ENCODE results near the gene C16orf54.
"Not testable (repeated sequence)": the region's sequence is repeated elsewhere in the genome, so short reads cannot be mapped to it uniquely, and the experiment has no call there.

The C16orf54 gene

DNA sequence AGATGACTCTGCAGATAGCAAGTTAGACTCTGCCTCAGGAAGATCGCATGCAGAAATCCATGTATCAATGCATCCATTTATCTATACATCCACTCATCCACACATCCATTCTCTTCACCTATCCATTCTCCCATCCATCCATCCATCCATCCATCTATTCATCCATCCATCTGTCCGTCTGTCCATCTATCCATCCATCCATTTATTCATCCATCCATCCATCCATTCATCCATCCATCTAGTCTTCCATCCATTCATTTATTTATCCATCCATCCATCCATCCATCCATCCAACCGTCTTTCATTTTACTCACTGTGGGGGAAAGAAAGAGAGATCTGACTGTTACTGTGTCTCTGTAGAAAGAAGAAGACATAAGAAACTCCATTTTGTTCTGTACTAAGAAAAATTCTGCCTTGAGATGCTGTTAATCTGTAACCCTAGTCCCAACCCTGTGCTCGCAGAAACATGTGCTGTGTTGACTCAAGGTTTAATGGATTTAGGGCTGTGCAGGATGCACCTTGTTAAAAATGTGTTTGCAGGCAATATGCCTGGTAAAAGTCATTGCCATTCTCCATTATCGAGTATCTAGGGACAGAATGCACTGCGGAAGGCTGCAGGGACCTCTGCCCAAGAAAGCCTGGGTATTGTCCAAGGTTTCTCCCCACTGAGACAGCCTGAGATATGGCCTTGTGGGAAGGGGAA is 5.7 kb downstream of the C16orf54 start:
- not testable (repeated sequence) for DNase-seq (ENCODE audit: low spot score)

DNA sequence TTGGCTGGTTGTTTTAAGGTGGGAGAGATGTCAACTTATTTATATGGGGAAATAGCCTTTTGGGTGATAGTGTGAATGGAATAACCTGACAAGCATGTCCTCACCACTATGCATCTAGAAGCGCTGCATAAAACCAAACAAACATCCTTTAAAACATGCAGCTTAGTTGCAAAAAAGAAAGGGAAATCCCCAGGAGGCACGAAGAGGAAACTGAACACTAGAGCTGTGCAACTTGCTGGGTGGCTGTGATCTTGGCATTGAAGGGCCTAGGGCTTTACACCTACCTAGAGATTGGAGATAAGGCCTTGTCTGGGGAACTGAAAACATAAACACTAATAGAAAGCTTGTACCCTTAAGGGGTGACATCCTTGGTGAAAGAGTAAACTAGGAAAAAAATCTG is 7.3 kb downstream of the C16orf54 start:
- no peak for DNase-seq (ENCODE audit: low spot score)

DNA sequence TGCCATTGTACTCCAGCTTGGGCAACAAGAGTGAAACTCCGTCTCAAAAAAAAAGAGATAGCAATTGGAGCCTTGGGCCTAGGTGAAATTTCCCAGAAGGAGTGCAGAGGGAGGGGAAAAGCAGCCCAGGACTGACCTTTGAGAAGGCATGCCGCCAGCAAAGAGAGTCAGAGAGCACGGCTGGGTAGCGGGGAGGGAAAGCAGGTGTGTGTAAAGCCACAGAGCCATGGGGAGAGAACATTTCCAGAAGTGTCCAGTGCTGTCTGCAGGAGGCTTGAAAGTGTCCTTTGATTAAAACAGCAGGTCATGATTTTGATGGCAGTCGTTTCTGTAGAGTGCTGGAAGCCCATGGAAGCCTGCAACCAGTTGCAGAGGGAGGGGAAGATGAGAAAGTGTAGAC is 8.1 kb downstream of the C16orf54 start:
- DNase-seq (ENCODE audit: low spot score): no peak

DNA sequence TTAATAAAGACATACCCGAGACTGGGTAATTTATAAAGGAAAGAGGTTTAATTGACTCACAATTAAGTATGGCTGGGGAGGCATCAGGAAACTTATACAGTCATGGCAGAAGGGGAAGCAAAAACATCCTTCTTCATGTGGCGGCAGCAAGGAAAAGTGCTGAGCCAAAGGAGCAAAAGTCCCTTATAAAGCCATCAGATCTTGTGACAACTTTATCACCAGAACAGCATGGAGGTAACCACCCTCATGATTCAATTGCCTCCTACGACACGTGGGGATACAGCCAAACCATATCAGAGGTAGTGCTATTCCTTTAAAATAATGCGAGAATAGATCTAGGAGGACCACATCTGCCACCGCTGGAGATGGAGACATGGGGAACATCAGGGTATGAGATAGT is 9.0 kb downstream of the C16orf54 start:
- DNase-seq (ENCODE audit: low spot score): no peak

DNA sequence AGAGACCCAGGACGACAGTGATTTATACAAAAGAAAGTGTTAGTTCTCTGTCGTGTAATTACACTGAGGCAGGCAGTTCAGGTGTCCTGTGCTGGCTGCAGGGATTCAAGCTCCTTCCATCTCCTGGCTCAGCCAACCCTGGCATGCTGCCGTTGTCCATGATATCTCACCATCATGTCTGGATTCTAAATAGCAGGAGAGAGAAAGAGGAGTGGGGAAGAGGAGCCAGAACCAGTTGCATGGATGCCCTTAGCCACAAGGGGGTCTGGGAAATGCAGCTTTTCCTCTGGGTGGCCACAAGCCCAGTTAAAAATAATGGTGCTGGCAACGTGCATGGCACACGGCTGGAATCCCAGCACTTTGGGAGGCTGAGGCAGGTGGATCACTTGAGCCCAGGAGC is 9.7 kb downstream of the C16orf54 start:
- no peak for DNase-seq (ENCODE audit: low spot score)

DNA sequence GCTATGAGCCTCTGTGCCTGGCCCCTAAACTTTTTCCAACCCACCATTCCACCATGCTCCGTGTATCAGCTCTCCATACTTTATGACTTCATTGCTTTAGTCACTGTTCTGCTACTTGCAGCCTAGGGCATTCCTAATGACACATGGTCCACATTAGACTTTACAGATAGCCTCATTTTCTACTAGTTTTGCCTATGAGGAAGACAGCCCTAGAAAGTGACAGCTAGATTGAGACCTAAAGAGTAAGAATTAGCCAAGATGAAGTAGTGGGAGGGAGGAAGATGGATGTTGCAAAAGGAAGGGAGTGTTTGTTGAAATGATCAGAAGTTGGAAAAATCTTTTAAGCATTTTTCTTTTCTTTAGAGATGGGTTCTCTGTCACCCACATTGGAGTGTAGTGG is 11.0 kb downstream of the C16orf54 start:
- no peak for DNase-seq (ENCODE audit: low spot score)

DNA sequence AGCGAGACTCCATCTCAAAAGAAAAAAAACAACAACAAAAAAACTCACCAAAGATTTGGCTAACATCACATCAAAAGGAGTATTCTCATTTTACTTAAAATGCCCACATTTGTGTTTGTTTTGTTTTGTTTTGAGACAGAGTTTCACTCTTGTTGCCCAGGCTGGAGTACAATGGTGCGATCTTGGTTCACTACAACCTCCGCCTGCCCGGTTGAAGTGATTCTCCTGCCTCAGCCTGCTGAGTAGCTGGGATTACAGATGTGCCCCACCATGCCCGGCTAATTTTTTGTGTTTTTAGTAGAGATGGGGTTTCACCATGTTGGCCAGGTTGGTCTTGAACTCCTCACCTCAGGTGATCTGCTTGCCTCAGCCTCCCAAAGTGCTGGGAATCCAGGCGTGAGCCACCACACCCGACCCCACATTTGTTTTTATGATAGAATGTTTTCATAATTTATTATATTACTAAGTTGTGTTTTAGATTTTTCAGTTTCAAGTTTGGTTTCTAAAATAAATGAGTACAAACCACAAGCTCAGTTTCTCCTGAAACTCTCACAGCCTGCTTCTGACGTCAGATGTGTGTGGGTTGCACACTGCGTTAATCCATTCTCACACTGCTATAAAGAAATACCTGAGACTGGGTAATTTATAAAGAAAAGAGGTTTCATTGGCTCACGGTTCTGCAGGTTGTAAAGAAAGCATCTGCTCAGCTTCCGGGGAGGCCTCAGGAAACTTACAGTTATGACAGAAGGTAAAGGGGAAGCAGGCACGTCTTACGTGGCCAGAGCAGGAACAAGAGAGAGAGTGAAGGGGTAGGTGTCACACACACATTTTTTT is 13.8 kb downstream of the C16orf54 start:
- DNase-seq (ENCODE audit: low spot score): not testable (repeated sequence)

DNA sequence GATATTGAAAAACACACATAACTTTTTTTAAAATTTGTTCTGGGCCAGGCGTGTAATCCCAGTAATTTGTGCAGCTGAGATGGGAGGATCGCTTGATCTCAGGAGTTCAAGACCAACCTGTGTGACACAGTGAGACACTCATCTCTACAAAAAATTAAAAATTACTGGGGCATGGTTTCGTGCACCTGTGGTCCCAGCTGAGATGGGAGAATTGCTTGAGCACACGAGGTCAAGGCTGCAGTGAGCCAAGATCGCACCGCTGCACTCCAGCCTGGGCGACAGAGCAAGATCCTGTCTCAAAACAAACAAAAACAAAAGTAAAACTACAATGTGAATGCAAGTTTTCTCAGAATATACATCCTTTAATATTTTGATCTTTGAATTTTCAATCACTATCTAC is 15.1 kb downstream of the C16orf54 start:
- DNase-seq (ENCODE audit: low spot score): no peak

DNA sequence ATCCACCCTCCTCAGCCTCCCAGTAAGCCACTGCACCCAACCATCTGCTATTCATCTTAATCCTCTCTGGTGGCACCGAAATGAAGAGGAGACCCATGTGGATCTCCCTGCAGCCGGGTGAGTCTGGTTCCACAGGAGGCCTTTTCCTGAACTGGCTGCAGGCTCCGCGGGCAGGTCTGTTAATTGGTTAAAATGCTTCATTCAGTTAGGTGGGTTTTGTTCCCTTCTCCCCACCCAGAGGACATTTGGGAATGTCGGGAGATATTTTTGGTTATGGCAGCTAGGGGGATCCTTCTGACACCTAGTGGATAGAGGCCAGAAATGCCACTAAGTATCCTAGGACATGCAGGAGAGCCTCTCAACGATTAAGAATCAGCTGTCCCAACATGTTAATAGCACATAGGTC is 16.7 kb downstream of the C16orf54 start:
- peak; percentile 70 for DNase-seq (ENCODE audit: low spot score)

DNA sequence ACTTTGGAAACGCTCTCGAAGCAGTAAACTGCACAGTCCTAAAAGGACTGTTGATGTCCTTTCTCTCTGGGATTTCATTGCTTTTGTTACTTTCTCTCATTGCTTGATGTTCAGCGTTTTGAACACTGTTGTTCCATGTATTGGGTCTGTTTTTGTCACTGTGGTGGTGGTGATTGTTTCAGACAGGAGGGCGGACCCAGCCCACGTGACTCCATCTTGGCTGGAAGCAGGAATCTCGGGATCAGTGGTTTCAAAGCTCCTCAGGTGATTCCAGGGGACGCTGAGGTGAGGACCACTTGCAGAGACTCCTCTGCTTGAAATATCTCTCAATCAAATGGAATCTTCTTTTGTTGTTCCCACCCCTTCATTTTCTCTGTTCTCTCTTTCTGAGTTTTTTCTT is 18.3 kb downstream of the C16orf54 start:
- no peak for DNase-seq (ENCODE audit: low spot score)

DNA sequence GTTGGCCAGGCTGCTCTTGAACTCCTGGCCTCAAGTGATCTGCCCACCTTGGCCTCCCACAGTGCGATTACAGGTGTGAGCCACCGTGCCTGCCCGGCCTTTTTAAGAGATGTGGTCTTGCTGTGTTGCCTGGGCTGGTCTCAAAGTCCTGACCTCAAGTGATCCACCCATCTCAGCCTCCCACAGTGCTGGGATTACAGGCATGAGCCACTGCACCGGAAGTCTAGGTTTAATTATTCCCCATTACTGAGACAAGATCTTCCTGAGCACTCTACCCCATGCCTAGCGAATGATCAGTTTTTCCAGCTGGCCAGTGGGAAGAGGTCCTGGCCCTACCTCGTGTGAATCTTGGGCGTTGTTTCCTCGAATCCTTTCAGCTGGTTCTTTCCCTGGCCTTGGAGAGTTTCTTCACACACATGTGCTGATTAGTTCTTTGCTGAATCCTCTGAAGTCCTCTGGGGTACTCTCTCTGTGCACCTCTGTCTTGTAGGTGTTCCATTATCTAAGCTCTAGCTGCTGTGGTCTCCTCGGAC is 18.9 kb downstream of the C16orf54 start:
- DNase-seq (ENCODE audit: low spot score): no peak

DNA sequence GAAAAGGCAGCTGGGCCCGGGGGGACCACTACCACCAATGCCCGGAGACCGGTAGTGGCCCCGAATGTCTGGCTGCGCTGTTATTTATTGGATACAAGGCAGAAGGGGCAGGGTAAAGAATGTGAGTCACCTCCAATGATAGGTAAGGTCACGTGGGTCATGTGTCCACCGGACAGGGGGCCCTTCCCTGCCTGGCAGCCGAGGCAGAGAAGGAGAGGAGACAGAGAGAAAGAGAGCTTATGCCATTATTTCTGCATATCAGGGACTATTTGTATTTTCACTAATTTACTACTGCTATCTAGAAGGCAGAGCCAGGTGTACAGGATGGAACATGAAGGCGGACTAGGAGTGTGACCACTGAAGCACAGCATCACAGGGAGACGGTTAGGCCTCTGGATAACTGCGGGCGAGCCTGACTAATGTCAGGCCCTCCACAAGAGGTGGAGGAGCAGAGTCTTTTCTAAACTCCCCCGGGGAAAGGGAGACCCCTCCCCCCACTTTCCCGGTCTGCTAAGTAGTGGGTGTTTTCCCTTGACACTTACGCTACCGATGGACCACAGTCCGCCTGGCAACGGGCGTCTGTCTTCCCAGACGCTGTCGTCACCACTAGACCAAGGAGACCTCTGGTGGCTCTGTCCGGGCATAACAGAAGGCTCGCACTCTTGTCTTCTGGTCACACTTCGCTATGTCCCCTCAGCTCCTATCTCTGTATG is 24.5 kb downstream of the C16orf54 start:
- DNase-seq (ENCODE audit: low spot score): peak; percentile 43

DNA sequence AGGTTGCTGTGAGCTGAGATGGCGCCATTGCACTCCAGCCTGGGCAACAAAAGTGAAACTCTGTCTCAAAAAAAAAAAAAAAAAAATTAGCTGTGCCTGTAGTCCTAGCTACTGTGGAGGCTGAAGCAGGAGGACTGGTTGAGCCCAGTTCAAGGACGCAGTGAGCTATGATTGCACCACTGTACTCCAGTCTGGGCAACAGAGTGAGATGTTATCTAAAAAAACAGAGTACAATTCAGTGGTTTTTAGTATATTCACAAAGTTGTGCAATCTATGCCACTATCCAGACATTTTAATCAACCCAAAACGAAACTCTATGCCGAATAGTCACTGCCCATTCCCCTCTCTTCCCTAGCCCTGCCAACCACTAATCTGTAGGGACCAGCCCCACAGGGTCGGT is 25.1 kb downstream of the C16orf54 start:
- DNase-seq (ENCODE audit: low spot score): no peak

DNA sequence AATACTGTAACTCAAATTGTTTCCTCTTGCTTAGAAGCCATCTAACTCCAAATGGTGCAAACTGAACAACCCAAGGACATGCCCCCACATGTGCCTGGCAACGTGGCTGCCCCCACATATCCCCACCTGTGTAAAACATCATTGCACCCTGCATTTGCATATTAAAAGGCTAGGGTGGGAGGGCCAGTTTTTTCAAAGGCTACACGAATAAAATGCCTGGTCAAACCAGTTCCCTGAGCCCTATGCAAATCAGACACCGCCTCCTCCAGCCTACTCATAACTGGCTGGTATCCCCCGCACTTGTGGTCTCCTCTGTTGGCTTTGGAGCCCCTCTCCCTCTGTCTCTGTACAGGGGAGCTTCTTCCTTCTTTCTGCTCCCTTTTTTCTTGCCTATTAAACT is 26.7 kb downstream of the C16orf54 start:
- no peak for DNase-seq (ENCODE audit: low spot score)

DNA sequence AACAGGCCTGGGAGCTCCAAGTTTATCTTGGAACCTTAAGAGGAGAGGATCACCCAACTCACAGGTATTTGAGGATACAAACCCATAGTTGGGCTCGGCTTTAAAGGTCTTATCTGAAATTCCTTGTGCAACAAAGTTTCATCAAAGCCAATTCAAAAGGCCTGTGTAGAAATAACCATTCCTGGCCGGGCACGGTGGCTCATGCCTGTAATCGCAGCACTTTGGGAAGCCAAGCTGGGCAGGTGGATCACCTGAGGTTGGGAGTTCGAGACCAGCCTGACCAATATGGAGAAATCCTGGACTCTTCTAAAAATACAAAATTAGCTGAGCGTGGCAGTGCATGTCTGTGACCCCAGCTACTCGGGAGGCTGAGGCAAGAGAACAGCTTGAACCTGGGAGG is 28.7 kb downstream of the C16orf54 start:
- no peak for DNase-seq (ENCODE audit: low spot score)

DNA sequence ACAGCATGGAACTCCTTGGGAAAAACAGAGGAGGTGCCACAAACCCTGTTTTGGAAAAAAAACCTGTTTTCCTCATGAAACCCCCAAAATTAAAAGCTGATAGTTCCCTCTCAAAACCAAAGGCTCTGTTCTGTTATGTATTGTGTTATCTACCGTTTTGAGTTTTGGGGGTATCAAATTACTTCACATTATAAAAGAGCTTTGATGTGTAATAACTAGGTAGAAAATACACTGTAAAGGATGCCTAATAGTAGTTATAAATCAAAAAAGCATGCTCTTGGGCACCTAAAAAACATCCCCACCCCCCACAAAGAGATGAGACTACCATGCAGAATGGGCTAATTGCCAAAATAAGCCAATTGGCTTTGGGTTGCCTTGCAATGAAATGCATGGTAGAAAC is 30.8 kb downstream of the C16orf54 start:
- DNase-seq (ENCODE audit: low spot score): no peak

DNA sequence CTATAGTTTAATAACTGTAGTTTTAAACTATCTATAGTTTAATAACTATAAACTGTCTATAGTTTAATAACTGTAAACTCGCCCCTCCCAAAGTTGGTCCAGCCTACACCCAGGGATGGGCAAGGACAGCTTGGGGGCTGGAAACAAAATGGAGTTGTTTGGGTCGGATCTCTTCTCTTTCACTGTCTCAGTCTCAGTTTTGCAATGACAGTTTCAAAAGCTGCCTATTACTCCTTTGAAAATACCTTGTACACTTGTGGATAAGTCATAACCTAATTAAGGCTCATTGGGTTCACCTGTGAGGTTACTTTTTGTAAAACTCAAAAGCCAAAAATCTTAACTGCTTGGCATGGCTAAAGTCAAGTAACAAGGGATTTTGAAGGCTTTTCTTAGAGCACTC is 31.4 kb downstream of the C16orf54 start:
- no peak for DNase-seq (ENCODE audit: low spot score)

DNA sequence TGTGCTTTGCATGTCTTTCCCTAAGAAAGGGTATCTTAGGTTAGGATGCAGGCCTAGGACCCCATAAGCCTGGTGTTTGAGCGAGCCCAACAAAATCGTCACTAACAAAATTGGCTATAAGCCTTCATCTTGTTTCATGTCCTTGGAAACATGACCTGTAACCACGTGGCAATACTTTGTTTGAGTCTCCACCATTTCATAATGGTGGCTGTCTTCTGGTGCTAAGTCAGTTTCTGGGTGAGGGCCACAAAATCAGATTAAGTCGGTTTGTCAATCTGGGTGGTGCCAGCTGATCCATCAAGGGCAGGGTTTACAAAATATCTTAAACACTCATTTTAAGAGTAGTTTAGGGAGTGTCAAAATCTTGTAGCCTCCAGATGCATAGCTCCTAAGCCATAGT is 33.0 kb downstream of the C16orf54 start:
- no peak for DNase-seq (ENCODE audit: low spot score)

DNA sequence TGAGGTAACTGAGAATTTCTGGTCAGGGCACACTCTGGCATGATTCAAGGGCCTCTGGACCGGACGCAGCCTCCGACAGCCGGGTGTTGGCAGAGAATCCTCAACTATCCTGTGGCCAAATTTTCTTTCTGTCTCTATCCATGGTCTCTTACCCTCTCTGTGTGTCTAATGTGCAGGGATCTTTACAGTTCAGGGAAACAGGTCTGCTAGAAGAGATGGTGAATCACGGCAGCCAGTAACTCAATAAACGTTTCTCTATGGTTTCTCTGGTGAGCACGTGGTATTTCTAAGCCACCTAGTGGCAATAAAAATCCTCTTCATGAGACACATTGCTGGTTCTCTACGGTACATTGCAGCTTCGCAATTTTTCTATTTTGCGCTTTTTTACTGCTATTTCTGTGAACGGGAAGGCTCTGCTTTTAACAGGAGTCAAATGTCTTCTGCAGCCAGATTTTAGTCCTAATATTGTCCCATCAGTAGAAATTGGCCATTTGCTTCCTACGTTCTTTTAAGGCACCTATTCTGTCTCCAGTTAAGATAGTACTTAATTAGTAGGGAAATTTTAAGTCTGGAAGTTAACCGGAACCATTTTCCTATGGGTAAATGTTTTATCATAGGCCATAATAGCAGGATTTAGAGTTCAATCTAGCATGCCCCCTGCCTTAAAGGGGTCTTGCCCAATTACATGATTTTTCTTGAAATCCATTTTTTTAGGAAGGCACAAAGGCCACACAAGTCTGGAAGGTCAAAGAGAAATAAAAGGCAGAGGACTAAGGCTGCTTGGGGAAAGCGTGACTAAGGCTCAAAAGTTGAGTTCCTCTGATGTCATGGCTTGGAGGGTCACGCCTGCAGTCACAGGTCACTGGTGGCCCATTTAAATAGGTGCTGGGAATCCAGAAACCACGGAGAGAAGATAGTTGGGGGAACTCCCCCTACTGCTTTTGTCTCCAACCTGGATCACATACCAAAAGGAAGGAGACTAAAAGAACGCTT is 35.3 kb downstream of the C16orf54 start:
- DNase-seq (ENCODE audit: low spot score): peak; percentile 77

DNA sequence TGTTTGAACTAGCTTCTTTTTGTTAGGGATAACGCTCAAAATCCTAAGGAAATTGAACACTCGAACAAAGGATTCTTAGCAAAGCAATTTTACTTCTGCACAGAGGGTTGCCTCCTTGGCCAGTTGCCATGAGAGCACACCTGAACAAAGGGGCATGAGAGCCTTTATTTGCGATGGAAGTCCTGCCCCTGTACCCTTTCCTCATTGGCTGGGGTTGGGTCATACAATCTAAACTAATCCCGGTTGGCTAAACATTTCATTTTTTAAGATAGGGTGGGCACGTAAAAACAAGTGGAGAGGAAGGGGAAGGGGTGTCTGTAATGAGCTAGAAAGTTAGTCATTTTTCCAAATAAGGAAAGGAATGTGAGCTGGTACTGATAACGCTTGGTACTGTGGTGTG is 36.1 kb downstream of the C16orf54 start:
- DNase-seq (ENCODE audit: low spot score): not testable (repeated sequence)

DNA sequence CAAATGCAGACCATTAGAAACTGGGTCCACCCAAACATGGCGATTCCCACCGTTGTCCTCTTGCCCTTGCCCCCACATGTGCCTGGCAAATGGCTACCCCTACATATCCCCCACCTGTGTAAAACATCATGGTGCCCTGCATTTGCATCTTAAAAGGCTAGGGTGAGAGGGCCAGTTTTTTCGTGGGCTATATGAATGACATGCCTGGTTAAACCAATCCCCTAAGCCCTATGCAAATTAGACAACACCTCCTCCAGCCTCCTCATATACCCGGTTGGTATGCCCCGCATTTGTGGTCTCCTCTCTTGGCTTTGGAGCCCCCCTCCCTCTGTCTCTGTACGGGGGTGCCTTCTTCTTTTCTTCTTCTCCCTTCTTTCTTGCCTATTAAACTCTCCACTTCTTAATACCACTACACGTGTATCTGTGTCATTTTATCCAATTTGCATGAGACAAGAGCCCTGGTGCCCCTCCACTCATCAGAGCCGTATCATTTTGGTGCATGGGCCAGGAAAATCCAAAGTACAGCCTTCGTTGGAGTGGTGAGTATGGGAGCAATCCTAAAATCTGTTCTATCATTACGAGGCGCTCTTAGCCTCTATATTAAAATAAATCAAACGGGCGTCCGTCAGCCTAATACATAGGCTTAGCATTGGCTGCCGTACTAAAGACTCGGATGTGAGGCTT is 36.7 kb downstream of the C16orf54 start:
- DNase-seq (ENCODE audit: low spot score): no peak
